ENCODE measurements around the gene PTPRA. TPM values are rescaled to one million over a fixed set of nuclear protein-coding genes. Genes with fewer than 3 reads are reported as not detected.

The PTPRA gene
- polyA plus RNA-seq, 1 donor (not counting 4 experiments of a cell fraction or from before 2014, with no cell fraction given): 53.3 TPM

DNA sequence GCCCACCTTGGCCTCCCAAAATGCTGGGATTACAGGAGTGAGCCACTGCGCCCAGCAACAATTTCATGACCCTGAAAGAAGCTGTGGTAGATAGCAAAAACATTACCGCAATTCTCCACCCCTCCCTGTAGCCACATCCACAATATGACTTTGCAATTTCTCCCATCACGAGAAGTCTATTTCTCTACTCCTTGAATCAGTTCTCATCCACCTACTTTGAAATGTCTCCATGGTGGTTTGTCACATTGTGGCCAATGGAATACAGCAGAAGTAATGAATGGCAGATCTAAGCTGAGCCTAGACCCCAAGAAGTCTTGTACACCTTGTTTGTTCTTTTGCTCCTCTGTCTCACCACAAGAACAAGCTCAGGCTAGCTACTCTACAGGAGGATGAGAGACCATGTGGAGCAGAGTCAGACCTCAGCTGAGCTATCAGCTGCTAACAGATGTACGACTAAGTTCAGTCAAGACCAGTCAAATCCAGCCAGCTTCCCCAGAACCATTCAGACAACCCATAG, 204.4 kb downstream of the PTPRA start:
- H3K27ac ChIP-seq (ENCODE audit: control insufficient read depth, insufficient read depth, low read length): no peak overlapping the region
- FAIRE-seq (no peak), DNase-seq (ENCODE audit: low read depth, low spot score) (no peak)

DNA sequence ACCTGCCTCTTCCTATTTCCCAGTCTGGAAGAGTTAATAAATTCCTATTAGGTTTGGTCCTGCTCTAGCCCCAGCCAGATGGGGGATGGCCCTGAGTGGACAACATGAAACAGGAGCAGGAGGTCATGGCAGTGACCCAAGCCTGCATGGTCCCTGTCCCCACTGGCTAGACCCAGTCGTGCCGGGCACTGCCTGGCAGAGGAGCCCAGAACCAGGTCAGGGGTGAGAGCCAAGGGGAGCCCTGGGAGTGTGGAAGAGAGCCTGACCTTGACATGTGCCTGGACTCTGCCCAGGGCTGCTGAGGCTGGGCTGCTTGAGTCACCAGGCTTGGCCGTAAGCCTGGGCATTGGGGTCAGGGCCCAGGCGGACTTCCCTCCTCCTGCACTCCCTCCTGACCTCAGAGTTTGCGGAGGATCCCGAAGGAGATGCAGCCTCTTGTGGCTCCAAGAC, 207.7 kb downstream of the PTPRA start:
- no peaks in the 10 kb centered on the region for H3K79me2 ChIP-seq (ENCODE audit: control insufficient read depth, insufficient read depth, low read length)
- H3K36me3 ChIP-seq (ENCODE audit: control insufficient read depth in 2 of 2, extremely low read depth in 1 of 2, insufficient read depth in 2 of 2, low read length in 2 of 2): no peaks in the 10 kb centered on the region
- TF ChIP-seq, protein P1, sequence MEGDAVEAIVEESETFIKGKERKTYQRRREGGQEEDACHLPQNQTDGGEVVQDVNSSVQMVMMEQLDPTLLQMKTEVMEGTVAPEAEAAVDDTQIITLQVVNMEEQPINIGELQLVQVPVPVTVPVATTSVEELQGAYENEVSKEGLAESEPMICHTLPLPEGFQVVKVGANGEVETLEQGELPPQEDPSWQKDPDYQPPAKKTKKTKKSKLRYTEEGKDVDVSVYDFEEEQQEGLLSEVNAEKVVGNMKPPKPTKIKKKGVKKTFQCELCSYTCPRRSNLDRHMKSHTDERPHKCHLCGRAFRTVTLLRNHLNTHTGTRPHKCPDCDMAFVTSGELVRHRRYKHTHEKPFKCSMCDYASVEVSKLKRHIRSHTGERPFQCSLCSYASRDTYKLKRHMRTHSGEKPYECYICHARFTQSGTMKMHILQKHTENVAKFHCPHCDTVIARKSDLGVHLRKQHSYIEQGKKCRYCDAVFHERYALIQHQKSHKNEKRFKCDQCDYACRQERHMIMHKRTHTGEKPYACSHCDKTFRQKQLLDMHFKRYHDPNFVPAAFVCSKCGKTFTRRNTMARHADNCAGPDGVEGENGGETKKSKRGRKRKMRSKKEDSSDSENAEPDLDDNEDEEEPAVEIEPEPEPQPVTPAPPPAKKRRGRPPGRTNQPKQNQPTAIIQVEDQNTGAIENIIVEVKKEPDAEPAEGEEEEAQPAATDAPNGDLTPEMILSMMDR (optimal IDR thresholded peaks at IDR 0.05 in 1 of 3, IDR thresholded peaks at IDR 0.05 in 1 of 3, conservative IDR thresholded peaks at IDR 0.05 in 1 of 3; ENCODE audit: extremely low read depth in 1 of 3, insufficient read depth in 2 of 3, low read length in 3 of 3): no peak
- no peak for TF ChIP-seq EZH2 (IDR thresholded peaks at IDR 0.05; ENCODE audit: low read length)
- no peak overlapping the region for H3K9ac ChIP-seq (ENCODE audit: control insufficient read depth, extremely low read depth, insufficient read depth, low read length)
- H2AFZ ChIP-seq (ENCODE audit: control insufficient read depth, low read length): no peak overlapping the region
- no peak overlapping the region for H3K27ac ChIP-seq (ENCODE audit: control insufficient read depth, insufficient read depth, low read length)
- H3K9me1 ChIP-seq (ENCODE audit: control insufficient read depth, extremely low read depth, insufficient read depth, low read length): no peaks in the 10 kb centered on the region
- dilution Hi-C loops (cut with MboI; ENCODE audit: extremely low pct_ligation_motif_present, low sequenced_read_pairs): no loop called here
- no peak overlapping the region for H3K4me2 ChIP-seq (ENCODE audit: control insufficient read depth, extremely low read depth, insufficient read depth, low read depth, low read length)
- no peaks in the 10 kb centered on the region for H3K4me1 ChIP-seq (ENCODE audit: control insufficient read depth, extremely low read depth, insufficient read depth, low read length)
- no peaks in the 10 kb centered on the region for H3K9me3 ChIP-seq (ENCODE audit: control insufficient read depth, low read depth, low read length)
- no peak overlapping the region for H3K4me3 ChIP-seq (ENCODE audit: control insufficient read depth in 2 of 3, extremely low read depth in 1 of 3, insufficient read depth in 2 of 3, low read depth in 1 of 3, low read length in 3 of 3)
- peaks cover 45% of the 10 kb centered on the region for H3K27me3 ChIP-seq (ENCODE audit: control insufficient read depth, extremely low read depth, insufficient read depth, low read length)
- FAIRE-seq (no peak), DNase-seq (ENCODE audit: low read depth, low spot score) (no peak)
- no peaks in the 10 kb centered on the region for H4K20me1 ChIP-seq (ENCODE audit: control insufficient read depth, extremely low read depth, insufficient read depth, low read length)

More for the DNA sequence above, 204.4 kb downstream of the PTPRA start:
- Histone ChIP-seq H3K27me3 (ENCODE audit: control insufficient read depth, extremely low read depth, insufficient read depth, low read length) (peaks cover 27% of the 10 kb centered on the region), H3K79me2 (ENCODE audit: control insufficient read depth, insufficient read depth, low read length) (no peaks in the 10 kb centered on the region), H3K4me3 (ENCODE audit: control insufficient read depth in 2 of 3, extremely low read depth in 1 of 3, insufficient read depth in 2 of 3, low read depth in 1 of 3, low read length in 3 of 3) (no peak overlapping the region), H4K20me1 (ENCODE audit: control insufficient read depth, extremely low read depth, insufficient read depth, low read length) (no peaks in the 10 kb centered on the region), H3K4me2 (ENCODE audit: control insufficient read depth, extremely low read depth, insufficient read depth, low read depth, low read length) (no peak overlapping the region), H3K4me1 (ENCODE audit: control insufficient read depth, extremely low read depth, insufficient read depth, low read length) (no peaks in the 10 kb centered on the region), H2AFZ (ENCODE audit: control insufficient read depth, low read length) (no peak overlapping the region), H3K9ac (ENCODE audit: control insufficient read depth, extremely low read depth, insufficient read depth, low read length) (no peak overlapping the region), H3K36me3 (ENCODE audit: control insufficient read depth in 2 of 2, extremely low read depth in 1 of 2, insufficient read depth in 2 of 2, low read length in 2 of 2) (no peaks in the 10 kb centered on the region), H3K9me1 (ENCODE audit: control insufficient read depth, extremely low read depth, insufficient read depth, low read length) (no peaks in the 10 kb centered on the region), H3K9me3 (ENCODE audit: control insufficient read depth, low read depth, low read length) (no peaks in the 10 kb centered on the region)
- dilution Hi-C loops (cut with MboI; ENCODE audit: extremely low pct_ligation_motif_present, low sequenced_read_pairs): no loop called here
- TF ChIP-seq EZH2 (IDR thresholded peaks at IDR 0.05; ENCODE audit: low read length): no peak
- TF ChIP-seq, protein P1 (optimal IDR thresholded peaks at IDR 0.05 in 1 of 3, IDR thresholded peaks at IDR 0.05 in 1 of 3, conservative IDR thresholded peaks at IDR 0.05 in 1 of 3; ENCODE audit: extremely low read depth in 1 of 3, insufficient read depth in 2 of 3, low read length in 3 of 3): no peak

Data from keratinocyte (primary cell).